NCI-H82 treated with DMSO at 0.1 percent for 48 hours (cell line): ENCODE results near the gene PIPOX.
A peak's percentile ranks its signal among the peaks of the same experiment; 100 is the strongest.
"Not testable (repeated sequence)": the region's sequence is repeated elsewhere in the genome, so short reads cannot be mapped to it uniquely, and the experiment has no call there.

Experiments
- DNase-seq: peaks from one replicate; lab custom pipeline; 2025; ENCODE audit not compliant: unreplicated experiment; lab: John Stamatoyannopoulos, UW

The PIPOX gene

DNA sequence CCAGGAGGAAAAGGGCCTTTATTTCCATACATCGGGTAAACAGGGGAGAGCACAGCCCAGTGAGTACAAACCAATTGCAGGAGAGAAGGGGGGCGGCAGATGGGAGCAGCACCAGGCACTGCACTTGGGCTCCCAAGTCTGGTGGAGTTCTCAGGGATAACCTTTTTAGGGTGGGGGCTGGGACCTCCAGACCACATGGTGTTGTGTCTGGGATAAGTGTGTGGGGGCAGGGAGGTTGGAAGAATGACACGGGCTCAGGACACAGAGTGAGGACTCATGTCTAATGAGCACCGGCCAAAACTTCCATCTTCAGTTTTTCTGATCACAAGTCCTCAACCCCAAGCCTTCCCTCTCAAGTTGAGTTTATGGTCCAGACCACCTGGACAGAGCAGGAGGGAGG, 30.6 kb downstream of the PIPOX start:
- peak; percentile 86 for DNase-seq

DNA sequence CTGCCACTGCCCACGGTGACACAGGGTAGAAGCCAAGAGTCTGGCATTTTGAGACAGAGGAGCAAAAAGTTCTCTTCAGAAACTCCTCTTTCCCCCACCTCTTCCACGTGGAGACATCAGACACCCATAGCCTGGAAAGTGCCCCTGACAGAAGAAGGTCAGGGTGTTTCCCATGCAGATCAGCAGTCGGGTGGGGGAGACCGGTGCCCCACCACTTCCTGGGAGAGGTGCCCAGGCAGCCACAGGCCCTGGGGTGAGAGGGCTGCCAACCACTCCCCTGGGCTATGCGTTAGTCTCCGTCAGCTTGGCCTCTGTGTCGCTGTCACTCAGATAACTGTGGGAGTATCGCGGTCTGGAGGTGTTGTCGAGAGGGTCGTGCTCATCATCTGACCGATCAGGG, 31.5 kb downstream of the PIPOX start:
- no peak for DNase-seq

DNA sequence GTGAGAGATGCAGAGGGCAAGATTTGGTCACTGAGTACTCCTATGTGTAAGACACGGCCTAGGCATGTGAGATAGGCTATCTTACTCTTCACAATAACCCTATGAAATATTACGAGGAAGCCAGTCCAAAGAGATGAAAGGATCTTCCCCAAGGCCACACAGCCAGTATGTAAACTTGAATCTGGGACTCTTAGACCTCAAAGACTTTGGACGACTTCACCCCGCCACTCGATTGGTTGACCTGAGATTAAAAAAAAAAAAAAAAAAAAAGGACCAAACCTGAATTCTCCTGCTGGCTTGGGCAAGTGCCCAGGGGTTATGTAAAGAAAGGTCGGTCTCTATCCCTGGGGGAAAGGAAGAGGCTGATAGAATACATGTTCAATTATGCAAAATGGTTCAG, 33.1 kb downstream of the PIPOX start:
- no peak for DNase-seq

DNA sequence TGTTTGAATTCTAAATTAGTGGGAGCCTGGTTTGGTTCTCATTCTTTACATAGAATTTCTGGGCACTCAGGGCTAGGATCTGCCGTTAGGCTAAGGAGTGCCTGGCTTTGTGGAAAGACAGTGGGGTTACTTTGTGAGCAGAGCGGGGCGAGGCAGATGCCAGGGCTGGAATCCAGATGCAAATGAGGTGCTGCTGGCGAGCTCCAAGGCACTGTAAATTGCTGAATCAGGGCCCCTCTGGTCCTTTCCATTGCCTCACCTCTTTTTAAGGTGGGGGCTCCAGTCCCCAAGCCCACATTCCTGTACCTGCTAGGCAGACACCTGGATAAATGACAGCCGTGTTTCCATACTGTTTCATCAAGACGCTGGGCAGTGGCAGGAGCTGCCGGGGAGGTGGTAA, 33.8 kb downstream of the PIPOX start:
- no peak for DNase-seq

DNA sequence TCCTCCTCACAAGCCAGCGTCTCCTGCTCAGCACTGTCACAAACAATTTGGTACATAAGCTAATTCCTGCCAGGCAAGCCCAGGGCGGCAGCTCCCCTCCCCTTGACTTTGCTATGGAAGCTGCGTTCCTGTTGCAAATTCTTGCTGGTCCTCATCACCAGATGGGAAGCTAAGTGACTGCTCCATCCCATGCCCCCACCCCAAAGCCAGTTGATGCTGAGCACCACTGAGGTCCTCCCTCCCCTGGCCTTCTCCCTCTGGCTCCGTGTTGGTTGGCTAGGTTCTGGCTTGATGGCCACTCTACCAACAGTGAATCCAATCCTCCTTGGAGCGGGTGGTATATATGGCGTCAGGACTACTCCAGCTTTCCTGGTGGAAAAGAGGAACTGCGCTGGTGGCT, 34.4 kb downstream of the PIPOX start:
- DNase-seq: no peak

DNA sequence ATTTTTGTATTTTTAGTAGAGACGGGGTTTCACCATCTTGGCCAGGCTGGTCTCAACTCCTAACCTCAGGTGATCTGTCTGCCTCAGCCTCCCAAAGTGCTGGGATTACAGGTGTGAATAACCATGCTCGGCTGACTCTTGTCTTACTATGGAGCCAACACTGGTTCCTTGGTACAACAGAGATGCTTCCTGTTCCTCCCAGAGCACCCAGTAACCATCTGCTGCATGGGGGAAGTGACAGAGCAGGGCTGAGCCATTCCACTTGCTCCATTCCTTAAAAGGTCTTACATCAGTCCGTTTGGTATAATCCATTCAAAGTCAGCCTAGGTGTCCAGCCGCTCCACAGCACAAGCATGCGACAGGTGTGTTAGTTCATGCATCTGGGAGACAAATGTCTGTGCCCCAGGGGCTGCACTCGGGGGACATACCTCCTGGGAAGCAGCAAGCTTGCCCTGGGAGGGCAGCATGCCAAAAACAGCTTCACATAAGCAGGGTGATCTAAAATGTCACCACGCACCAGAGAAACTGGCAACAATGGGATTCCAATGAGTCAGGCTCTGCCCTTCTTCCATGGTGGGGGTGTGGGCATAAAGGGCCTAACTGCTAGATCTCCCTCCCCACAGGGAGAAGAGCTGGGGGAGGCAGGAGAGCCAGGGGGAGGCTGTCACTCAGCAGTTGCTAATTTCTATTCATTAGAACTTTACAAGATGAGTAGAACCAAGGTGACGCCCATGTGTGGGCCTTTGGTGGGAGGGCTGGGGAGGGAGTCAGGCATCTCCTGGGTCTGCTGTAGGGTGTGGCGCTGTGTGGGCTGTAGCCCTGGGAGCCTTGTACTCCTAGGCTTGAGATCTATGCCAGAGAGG, 35.5 kb downstream of the PIPOX start:
- DNase-seq: no peak

DNA sequence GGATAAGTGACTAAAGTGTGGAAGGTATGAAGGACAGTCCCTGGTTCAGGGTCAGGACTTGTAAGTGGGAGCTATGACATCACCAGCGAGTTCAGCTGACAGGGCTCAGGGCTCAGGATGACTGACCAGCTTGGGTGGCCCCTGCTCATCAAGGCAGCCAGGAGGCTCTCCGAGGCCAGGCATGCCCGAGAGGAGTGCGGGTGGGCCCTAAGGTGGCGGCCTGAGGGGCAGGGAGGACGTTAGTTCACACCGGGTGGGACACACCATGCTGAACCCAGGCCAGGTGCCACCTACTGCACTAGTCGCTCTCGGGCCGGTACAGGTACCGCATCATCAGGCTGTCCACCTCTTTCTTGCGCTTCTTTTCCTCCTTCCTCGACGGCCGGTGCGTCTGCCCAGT, 36.5 kb downstream of the PIPOX start:
- DNase-seq: no peak

DNA sequence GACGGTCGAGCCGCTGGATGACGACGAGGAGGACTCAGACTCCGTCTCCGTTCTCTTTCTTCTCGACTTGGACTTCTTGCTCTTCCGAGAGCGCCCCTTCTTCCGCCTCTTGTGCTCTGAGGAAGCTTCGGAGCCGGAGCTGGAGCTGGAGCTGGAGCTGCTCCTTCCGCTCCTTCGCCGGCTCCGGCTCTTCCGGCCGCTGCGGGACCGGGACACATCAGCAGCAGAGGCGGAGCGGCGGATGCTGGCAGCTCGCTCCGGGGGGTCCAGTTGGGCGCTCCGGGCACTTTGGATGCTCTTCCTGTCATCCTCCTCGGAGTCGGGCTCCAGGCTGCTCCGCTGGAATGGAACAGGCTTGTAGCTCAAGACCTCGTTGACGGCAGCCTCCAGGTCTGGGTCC, 36.9 kb downstream of the PIPOX start:
- no peak for DNase-seq

DNA sequence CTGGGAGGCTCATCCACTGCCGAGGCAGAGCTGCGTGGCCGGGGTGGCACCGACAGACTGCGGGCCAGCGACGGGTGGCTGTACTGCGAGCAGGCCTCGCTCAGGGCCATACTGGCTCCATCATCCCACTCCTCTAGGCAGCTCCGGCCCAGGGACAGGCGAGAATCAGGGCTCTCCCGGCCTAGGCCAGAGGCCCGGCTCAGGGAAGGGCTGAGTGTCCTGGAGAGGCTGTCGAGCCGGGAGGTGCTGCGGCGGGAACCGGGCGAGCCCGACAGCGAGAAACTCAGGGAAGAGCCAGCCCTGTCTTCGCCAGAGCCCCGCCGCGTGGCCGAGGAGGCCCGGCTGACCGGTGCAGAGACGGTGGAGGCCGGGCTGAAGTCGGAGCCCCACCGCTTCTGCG, 37.4 kb downstream of the PIPOX start:
- no peak for DNase-seq

DNA sequence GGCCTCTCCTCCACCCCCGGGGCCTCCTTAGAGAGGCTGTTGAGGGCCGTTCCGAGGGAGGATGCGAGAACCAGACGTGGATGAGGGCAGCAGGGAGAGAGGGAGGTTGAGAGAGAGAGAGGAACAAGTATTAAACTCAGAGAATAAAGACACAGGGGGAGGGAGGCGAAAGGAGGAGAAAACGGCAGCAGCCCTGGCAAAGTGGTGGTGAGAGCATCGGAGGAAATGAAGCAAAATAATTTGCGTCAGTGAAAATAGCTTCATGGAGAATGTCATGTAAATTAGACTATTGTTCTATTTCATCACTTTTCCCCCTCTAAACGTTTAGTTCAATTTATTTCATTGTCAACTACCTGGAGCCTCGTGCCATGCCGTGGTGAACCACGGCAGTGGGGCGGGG, 38.0 kb downstream of the PIPOX start:
- no peak for DNase-seq

DNA sequence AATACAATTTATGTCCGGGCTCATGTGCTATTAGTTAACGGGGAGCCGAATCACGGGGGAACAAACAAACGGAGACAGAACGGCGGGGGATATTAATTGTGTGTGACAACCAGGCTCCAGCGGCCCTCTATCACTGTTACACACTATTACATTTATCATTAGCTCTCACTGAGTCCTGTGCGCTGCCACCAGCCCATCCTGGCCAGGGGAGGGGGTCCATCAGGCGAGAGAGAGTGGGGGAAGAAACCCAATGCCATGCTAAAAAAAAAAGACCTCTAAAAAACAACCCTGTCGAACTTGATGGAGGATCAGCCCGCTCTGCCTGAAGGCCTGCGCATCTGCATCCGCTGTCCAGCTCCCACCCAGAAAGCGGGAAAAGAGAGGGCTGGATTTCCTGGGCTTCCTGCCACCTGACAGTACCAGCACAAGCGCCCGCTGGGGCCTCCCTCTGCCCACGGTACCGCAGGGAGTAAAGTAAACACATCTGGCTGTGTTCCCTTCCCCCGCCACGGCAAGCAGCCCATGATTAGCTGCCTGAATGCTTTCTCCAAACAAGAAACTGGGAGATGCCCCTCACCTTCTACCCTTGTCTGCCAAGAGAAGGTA, 41.7 kb downstream of the PIPOX start:
- no peak for DNase-seq

DNA sequence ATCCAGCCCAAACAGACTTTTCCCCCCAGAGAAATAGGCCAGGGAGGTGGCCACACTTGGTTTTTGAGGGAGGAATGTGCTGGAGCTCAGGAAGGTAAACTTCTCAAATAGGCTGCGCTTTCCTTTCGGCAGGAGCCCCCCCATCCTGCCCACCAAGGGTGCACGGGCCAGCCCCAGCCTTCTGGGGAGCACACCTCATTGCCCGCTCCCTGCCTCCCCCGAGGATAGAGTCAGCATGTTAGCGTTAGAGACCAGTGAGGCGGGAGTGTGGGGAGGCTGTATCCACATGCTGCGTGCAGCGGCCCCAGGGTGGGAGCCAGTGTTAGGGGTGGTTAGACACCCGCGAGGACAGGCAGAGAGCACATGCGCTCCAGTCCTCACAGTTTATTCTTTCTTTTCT, 42.3 kb downstream of the PIPOX start:
- no peak for DNase-seq

DNA sequence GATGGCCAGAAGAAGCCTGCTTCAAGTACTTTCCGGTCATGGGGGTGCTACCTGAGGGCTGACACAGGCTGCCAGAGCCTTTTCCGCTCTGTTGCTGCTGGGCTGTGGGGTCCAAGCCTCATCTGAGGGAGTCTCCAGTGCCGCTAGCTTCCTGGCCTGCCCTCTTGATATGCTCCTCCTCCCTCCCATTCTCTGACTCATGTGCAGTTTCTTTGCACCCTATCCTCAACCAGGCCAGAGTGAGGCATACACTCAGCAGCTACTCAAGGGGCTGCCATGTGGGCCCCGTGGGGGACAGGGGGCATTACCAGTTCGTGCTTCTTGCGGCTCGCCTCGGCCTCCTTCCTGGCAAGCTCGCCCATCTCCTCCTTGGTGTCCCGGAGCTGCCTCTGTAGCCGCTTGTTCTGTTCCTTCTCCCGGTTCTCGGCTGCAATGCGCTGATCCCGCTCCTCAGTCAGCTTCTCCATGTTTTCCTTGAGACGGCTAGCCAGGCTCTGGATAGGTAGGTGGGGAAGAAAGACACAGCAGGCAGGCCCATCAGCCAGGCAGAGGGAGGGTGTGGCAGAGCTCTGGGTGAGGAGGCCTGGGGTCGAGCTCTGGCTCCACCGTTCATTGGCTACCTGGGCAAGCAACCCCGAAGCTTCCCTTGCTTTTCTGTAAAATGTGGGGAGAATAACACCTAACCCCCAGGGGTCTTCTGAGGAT, 43.8 kb downstream of the PIPOX start:
- DNase-seq: no peak

DNA sequence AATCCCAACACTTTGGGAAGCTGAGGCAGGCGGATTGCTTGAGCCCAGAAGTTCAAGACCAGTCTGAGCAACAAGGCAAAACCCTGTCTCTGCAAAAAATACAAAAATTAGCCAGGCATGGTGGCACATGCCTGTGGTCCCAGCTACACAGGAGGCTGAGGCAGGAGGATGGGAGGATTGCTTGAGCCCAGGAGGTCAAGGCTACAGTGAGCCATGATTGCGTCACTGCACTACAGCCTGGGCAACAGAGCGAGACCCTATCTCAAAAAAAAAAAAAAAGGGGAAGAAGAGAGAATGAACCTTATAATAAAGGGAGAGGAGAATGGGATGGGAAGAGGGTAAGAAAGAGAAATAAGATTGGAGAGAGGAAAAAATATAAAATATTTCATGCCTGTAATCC, 45.8 kb downstream of the PIPOX start:
- DNase-seq: not testable (repeated sequence)

DNA sequence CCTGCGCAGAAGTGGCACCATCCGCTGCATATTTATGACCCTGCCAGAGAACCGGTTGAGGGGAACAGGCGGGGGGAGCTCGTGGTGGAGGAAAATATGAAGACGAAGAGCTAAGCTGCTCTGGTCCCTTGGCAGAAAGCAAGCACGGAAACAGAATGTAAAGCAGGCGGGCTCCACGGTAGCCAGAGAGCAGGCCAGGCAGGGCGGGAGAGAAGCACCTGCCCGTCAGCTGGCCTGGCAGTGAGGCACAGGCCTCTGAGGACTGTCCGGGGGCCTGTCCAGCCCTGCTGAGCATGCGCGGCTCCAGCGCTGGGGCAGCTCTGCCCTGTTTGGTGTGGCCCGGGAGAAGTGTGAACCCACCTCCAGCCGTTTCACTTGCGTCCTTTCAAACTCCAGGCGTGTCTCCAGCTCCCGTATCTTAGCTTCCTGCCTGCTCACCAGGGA, 46.7 kb downstream of the PIPOX start:
- no peak for DNase-seq

DNA sequence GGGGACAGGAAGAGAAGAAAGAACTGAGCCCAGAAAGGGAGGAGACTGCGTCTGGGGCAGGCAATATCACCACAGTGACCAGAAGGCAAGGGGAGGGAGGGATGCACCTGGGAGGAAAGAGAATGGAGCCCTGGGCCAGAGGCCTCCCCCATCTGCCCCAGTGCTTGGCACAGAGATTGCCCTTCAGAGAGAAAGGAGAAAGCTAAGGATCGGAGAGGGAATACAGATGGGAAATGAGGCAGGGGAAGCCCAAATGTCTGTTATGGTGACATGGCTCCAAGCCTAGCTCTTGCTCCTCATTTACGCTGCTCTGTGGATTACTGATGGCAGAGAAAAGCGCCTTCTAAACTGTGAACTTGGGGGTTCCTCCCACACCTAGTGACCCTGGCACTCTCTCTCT, 47.2 kb downstream of the PIPOX start:
- DNase-seq: no peak

DNA sequence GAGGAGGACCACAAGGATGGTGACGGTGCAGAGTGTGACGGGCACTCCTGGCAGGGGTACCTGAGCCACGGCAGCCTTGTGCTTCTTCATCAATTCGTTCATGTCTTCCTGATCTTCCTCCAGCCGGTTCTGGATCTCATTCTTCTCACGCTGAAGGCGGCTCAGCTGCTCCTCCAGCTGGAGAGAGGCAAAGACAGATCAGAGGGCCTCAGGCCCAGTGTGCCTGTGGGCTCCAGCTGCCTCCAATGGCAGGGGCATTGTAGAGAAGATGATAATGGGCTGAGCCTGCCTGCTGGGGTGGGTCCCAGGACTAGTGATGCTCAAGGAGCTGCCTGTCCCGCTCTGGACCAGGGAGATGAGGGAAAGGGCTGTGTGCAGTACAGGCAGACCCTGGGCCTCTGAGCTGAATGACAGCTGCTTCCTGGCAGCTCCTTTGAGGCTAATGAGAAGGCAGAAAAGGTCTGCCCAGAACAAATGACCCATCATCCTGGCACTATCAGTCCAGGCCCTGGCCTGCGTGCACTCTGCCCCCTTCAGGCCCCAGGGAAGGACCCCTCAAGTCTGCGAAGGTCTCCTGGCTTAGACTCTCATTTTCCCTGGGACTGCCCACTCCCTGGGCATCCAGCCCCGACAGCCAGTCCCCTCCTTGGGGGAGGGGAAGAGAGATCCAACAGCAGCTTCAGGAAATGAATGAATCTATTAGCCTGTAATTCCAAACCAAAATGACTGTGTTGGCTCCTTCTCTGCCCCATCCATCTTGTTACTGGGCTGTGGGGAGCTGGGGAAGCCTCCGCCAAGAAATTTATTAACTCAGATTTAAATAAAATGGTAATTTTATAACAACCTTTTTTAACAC, 48.0 kb downstream of the PIPOX start:
- DNase-seq: no peak

DNA sequence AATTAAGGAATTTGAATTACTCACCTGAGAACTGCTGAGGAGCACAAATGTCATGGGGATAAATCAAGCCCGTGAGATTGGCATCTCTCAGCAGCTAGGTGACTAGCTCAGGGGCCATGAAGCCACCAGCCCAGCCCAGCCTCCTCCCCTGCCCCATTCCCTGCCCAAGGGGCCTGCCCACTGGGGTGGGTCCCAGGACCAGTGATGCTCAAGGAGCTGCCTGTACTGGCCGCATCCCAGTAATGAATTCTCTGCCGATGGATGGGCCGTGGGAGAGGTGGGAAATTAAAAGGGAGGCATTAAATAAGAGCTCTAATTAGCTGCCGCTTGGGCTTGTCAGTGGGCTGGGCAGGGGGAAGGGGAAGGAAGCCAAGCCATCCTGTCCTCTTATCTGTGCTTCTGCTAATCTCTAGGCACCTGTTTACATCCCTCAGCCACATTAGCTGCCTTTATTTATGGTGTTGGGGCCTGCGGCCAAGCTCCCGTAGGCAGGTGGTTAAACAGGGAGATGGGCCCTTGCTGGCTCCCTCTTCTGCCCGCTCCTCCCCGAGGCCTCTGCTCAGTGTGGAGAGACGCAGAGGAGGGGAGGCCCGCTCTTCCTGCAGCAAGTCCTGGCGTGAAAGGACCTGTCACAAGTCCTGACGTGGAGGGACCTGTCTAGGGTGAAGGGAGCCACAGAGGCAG, 48.8 kb downstream of the PIPOX start:
- peak; percentile 78 for DNase-seq

DNA sequence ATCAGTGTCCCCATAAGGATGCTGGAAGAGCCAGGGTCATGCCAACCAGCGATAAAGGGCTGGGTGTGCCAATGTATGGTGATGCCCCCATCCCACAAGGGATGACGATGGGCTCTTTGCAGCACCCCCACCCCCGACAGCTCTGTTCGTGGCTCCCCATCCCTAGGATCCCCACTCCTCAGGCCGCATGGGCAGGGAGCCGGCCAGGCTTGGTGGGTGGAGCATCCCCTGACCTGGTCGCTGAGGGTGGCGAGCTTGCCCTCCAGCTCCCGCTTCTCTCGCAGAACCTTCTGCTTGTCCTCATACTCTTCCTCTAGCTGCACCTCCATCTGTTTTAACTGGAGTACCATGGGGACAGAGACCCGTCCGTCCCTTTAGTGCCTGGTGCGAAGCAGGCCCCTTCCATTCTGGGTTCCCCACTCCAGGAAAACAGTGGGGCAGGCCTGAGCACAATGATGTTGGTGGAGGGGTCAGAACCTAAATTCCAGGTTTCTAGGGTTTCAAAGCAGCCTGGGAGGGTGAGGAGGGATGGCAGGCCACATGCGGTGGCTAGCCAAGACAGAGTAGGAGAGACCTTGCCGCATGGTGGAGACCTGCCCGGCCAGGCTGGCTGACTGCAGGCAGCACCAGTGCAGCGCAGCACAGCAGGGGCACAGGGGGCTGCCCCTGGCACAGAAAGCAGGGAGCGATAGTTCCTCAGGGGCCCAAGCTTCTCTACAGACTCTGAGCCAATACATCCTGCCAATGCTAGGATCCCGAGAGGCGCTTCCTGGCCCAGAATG, 50.3 kb downstream of the PIPOX start:
- no peak for DNase-seq
